ENCODE measurements around the gene CYP4F2. TPM values are rescaled to one million over a fixed set of nuclear protein-coding genes. Genes with fewer than 3 reads are reported as not detected.

The CYP4F2 gene
- total and polyA plus RNA-seq, 4 donors: 0.43 TPM; not detected in 3

DNA sequence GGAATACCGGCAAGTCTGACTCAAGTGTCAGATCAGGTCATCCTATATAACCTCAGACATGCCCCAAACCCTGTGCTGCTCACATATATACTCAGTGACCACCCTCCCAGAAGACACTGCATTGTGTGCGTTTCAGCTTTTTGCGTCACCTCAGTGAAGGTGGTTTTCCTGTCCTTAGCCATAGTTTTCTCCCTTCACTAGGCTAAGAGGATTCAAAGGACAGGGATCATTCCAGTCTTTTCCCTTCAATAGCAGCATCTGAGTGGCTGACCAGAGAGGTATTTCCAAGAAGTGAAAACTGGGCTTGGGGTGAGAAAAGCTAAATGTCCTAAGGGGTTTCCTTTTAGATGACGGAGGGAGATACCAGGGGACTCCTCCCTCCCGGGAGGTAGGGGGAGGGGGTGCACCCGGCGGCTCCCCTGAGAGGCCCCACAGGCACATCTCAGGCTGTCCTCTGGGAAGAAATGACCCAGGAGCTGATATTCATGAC, 69.7 kb downstream of the CYP4F2 start:
- TF ChIP-seq, protein P1, sequence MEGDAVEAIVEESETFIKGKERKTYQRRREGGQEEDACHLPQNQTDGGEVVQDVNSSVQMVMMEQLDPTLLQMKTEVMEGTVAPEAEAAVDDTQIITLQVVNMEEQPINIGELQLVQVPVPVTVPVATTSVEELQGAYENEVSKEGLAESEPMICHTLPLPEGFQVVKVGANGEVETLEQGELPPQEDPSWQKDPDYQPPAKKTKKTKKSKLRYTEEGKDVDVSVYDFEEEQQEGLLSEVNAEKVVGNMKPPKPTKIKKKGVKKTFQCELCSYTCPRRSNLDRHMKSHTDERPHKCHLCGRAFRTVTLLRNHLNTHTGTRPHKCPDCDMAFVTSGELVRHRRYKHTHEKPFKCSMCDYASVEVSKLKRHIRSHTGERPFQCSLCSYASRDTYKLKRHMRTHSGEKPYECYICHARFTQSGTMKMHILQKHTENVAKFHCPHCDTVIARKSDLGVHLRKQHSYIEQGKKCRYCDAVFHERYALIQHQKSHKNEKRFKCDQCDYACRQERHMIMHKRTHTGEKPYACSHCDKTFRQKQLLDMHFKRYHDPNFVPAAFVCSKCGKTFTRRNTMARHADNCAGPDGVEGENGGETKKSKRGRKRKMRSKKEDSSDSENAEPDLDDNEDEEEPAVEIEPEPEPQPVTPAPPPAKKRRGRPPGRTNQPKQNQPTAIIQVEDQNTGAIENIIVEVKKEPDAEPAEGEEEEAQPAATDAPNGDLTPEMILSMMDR (IDR thresholded peaks at IDR 0.05; ENCODE audit: control extremely low read depth, extremely low read depth): no peak
- WGBS, 2 donors: 46 to 56% methylated on average over 7 of the region's 7 CpGs

More for the DNA sequence above, 69.7 kb downstream of the CYP4F2 start:
- DNase-seq: no peak
- no peaks in the 10 kb centered on the region for H3K36me3 ChIP-seq (ENCODE audit: control insufficient read depth in 4 of 4, insufficient read depth in 4 of 4, low read length in 4 of 4)
- no peak overlapping the region for H3K9ac ChIP-seq (ENCODE audit: insufficient read depth in 1 of 2, low read length in 2 of 2)
- no peak for ATAC-seq (ENCODE audit: insufficient read depth, low FRiP score)
- no peaks in the 10 kb centered on the region for H3K9me3 ChIP-seq (ENCODE audit: control insufficient read depth in 4 of 4, insufficient read depth in 3 of 4, low read length in 3 of 4)
- H3K27ac ChIP-seq (ENCODE audit: low read depth in 1 of 2, low read length in 1 of 2): no peak overlapping the region
- no peak overlapping the region for H3K4me3 ChIP-seq
- no peaks in the 10 kb centered on the region for H3K4me1 ChIP-seq (ENCODE audit: control insufficient read depth in 5 of 5, insufficient read depth in 5 of 5, low read length in 5 of 5)
- H3K27me3 ChIP-seq (ENCODE audit: control insufficient read depth in 3 of 3, insufficient read depth in 3 of 3, low read length in 2 of 3): no peaks in the 10 kb centered on the region

Small RNAs within 50 kb of the gene (small RNA-seq; reads per million reads assigned to genes)
- not detected for gene CYP4F36P (ENCODE audit: low replicate concordance)

Other genes with a start within 250 kb of the CYP4F2 start
- gene CYP4F12, start 225.0 kb downstream of the CYP4F2 start, total RNA-seq: 1 to 10 TPM; 4.0 to 4.2 TPM
- gene CYP4F12, start 225.0 kb downstream of the CYP4F2 start, polyA plus RNA-seq: 1 to 10 TPM in 1 of 2 donors, under 1 TPM in 1; 0.85 to 2.3 TPM
- gene OR10H2, start 170.1 kb downstream of the CYP4F2 start, total RNA-seq: not detected
- not detected for gene OR10H2, start 170.1 kb downstream of the CYP4F2 start, polyA plus RNA-seq
- gene OR10H3, start 160.1 kb downstream of the CYP4F2 start, total RNA-seq: not detected
- not detected for gene OR10H3, start 160.1 kb downstream of the CYP4F2 start, polyA plus RNA-seq
- not detected for gene OR10H5, start 110.4 kb downstream of the CYP4F2 start, total RNA-seq
- gene OR10H5, start 110.4 kb downstream of the CYP4F2 start, polyA plus RNA-seq: not detected
- gene OR10H1, start 82.4 kb downstream of the CYP4F2 start, total RNA-seq: not detected
- not detected for gene OR10H1, start 82.4 kb downstream of the CYP4F2 start, polyA plus RNA-seq
- gene CYP4F11, start 36.5 kb upstream of the CYP4F2 start, total RNA-seq: under 1 TPM in 1 of 2 donors, not detected in 1; 0.15 TPM
- 1 to 10 TPM in 1 of 2 donors, under 1 TPM in 1; 0.26 to 1.2 TPM for gene CYP4F11, start 36.5 kb upstream of the CYP4F2 start, polyA plus RNA-seq
- not detected for gene OR10H4, start 50.9 kb upstream of the CYP4F2 start, total RNA-seq
- not detected for gene OR10H4, start 50.9 kb upstream of the CYP4F2 start, polyA plus RNA-seq
- 100 to 1,000 TPM; 382 to 385 TPM for gene TPM4, start 178.4 kb upstream of the CYP4F2 start, total RNA-seq
- 100 to 1,000 TPM; 274 to 438 TPM for gene TPM4, start 178.4 kb upstream of the CYP4F2 start, polyA plus RNA-seq
- 10 to 100 TPM; 69.3 to 71.4 TPM for gene RAB8A, start 213.8 kb upstream of the CYP4F2 start, total RNA-seq
- 10 to 100 TPM; 32.2 to 51.4 TPM for gene RAB8A, start 213.8 kb upstream of the CYP4F2 start, polyA plus RNA-seq
- 1 to 10 TPM; 5.5 to 6.1 TPM for gene HSH2D, start 245.6 kb upstream of the CYP4F2 start, total RNA-seq
- gene HSH2D, start 245.6 kb upstream of the CYP4F2 start, polyA plus RNA-seq: 1 to 10 TPM; 6.6 to 9.3 TPM

All from lung (tissue), 13 donors.